DMS53 (cell line): ENCODE measurements around the gene POT1.
A peak's percentile ranks its signal among the peaks of the same experiment; 100 is the strongest.

ENCODE experiments used
- DNase-seq: peaks from one replicate; lab custom pipeline; 2025; lab: John Stamatoyannopoulos, UW

Gene POT1

DNA sequence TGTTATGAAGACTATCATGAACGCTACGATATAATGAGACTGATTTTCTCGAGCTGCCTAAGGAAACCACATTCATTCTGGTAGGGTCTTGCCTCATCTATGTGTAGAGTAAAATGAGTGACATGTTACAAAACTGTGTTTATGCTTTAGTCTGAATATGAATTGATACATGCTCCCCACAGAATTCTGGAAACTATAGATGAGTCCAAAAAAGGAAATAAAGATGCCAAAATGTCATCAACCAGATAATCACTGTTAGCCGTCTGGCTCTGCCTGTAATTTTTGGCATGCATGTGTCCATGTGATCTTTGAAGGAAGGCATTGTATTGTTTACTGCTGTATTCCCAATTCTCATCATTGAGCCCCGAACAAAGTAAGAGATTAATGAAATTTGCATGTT, 121.4 kb downstream of the POT1 start:
- DNase-seq, result no peak

DNA sequence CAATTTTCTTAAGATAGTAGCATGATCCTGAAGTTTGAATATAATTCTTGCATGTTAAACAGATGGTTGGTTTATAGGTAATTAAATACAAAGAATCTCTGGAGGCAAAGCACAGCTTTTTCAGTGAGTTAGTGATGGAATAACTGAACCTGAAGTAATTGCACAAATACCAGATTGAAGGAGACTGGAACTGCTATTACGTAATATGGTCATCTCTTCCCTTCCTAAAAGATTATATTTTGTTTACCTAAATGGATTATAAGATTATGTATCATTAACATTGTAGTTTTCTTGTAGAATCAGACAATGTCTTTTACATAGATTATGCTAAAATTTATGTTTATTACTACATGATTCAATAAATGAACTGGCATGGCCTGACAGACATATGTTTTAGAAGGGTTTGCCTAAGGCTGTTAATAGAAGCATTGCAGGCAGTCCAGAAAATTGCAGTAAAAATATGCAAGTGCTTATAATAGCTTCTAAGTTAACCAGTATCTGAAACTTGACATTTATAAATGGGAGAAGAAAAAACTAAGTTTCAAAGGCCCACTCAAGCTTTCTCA, 128.2 kb downstream of the POT1 start:
- no peak for DNase-seq

DNA sequence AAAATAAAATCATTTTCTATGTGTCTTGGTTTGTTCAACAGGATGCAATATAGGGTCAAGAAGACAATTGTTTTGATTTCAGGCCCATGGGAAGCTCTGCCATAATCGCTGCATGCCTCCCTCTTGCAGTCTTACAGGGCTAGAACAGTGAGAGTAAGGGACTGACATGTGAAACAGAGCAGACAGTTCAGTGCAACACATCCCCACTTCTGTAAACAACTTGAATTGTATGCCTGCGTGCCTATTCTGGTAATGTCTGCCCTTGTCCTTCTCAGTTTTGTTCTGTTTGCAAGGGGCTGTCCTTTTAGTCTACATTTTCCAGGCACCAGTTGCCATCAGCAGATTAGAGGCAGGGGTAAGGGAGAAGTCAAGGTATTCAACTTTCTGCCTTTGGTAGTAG, 129.2 kb downstream of the POT1 start:
- no peak for DNase-seq

DNA sequence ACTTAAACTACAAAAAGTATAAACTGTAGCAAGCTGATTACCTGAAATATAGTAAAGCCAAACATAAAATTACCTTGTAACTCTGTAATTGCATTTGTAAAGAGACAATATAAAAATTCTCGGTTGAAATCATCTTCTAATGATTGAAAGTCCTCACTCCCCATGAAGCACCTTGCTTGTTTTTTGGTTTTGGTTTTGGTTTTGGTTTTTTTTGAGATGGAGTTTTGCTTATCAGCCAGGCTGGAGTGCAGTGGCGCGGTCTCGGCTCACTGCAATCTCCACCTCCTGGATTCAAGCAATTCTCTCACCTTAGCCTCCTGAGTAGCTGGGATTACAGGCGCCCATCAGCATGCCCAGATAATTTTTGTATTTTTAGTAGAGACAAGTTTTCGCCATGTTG, 130.2 kb downstream of the POT1 start:
- peak; percentile 10 for DNase-seq

DNA sequence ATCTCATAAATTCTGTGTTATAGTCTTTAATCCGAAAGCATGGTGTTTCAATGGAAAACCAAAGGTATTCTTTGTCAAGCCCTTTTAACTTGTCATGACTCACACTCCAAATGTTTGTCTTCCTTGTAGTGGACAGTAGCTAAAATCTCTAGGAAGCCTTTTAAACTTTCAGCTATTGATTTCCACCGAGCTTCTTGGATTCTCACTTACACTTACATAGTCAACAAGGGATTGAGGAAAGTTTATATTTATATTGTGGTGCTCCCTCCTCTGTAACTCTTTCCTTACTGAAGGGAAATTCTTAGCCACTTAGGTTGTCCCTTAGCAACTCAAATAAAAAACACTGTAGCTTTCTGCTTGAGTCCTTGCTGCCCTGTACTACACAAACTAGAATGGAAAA, 132.9 kb downstream of the POT1 start:
- DNase-seq, result peak; percentile 74

DNA sequence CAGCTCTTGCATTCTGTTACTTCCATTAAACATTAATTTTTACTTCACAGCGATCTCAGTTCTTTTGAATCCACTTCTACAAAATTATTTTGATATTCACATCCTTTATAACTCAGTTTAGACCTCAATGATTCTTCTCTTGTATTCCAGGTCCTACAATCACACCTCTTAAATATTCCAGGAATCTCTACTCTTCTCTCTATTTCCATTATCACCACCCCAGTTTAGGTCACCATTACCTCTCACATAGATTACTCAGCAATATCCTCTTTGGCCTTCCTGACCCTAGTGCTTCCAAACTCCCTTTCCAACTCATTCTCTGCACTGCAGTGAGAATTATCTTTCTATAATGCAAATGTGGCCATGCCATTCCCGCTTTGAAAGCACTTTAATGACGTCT, 136.9 kb downstream of the POT1 start:
- no peak for DNase-seq

DNA sequence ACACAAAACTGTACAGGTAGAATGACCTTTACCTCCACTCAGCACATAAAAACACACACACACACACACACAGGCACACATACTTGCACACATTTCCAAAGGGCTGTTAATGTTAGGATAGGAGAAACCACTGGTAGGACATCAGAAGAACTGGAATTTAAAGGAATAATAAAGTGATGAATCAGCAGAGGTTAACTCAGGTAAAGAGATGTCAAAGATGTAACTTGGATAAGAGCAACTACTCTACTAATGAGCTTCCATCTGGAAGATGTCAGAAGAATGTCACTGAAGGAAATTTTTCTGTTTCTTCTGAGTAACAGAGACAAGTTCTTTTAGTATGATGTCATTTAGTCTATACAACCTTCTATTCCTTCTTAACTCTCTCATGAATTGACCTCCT, 137.6 kb downstream of the POT1 start:
- DNase-seq, result no peak

DNA sequence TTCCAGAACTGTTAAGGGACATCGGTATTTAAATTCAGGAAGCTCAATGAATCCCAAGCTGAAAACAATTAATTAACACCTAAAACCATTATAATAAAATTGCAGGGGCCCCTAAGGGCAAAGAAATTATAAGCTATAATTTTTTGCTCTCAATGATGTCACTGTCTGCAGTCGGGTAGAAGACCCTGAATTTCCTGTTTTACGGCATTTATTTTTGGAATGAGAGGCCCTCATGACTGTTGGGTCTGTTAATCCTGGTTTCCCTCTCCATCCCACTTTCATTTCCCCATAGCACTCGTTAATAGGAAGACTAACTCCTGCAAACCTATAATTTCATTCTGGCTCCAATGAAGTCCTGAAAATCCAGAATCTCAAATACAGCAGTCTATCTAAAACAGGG, 138.2 kb downstream of the POT1 start:
- peak; percentile 57 for DNase-seq

DNA sequence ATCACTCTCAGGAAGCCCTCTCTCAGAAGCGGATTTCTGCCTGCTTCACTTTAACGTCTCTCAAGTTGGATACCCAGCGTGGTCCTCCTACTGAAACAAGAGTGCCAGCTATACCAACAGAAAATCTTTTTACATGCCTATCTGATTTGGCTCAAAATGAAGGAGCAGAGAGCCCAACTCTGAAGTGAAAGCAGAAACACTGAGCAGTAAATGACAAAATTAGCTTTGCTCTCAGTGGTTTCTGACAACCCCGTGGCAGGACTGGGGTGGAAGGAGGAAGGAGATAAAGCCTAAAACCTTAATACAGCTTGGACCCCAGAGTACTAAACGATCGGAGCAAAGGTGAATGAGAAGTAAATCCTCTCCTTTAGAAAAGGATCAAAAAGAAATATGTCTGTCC, 139.0 kb downstream of the POT1 start:
- no peak for DNase-seq

DNA sequence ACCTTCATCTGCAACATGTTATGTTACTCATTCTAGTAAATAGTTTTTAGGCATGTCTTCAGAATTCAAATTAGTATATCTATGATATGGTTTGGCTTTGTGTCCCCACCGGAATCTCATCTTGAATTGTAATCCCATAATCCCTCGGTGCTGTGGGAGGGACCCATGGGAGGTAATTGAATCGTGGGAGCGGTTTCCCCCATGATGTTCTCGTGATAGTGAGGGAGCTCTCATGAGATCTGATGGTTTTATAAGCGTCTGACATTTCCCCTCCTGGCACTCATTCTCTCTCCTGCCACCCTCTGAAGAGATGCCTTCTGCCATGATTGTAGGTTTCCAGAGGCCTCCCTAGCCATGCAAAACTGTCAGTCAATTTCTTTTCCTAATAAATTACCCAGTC, 143.6 kb downstream of the POT1 start:
- DNase-seq, result no peak

DNA sequence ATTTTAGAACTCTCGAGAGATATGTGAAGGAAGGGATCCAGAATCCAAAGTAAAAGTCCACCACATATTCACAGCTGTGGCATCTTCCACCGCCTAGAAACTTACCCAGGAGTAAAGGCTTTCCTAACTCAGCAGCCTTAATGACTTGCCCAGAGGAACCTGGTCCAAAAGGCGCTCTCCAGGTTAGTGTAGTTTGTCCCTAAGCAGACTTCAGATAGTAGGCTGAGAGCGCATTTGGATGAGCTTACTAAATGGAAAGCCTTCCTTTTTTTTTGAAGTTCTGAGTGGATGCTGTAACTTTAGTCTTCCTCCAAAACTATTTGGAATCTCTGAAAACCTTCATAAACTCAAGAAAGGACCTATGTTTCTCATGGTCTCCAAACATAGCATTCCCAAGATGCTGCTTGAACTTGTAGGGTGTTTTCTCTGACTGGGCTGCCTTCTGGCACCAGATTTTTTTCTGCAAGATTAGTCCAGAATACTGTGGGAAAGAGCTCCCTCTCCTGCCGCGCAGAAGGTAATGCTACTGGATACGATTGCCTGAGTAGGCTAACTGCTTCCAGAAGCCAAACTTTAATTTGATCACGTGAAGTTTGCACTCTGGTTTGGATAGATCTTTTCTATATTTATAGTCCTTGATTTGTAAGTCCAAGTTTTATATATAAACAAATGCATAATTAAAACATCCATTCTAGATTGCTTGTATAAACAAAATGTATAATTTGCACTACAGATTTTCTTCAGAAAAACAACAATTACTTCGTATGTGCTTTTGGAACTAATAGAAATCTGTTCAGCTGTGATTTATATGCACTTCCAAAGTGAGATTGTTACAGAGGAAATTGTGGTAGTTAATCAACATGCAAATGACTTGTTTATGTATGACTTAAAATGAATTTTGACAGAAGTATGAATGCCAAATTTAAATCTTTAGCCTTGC, 144.5 kb downstream of the POT1 start:
- DNase-seq, result peak; percentile 86

DNA sequence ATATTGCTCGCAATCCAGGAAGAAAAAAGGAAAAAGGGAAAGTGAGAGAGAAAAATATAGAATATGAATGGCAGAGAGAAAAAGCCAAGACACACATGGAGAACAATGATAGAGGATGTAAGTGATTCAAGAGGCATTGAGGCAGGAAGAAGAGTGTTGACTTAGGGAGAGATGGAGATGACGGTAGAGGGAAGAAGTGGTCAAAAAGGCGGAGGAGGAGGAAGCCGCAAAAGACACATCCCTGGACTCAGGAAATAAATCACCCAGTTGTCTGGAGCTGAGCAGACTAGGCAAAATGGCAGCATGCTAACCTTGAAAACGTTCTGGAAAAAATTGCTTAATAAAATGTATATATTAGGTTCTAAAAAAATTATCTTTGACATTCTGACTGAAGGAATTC, 146.4 kb downstream of the POT1 start:
- DNase-seq, result peak; percentile 46

DNA sequence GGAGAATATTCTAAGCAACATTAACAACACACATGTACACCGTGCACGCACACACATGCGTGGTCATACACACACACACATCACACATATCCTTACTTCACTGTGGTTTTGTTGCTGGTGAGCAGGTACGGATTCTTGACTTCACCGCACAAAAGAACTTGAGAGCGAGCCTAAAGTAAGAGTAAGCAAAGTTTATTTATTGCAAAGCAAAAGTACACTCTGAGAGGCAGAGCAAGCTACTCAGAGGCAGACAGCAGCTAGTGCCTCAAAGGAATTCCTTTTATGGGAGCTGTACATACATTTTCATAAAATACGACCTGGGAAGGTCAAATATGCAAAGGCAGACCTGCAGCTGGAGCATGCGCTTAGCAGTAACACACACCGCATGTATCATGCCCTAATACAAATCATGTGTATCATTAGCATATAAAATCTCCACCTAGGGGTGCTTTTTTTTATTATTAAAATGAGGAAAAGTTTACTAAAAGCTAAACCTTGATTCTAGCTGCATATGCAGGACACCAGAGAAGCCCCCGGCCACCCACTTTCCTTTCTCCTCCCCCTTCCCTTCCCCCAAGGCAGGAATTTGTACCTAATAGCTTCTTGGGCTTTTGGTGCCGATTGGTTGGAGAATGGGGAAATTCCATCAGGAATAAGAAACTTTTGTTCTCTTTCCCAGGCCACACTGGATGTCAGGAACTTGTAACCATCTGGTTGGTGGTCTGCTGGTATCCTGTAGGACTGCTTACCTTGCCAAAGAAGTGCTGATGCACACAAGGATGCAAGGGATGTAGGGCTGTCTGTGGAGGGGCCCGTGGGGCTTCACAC, 147.5 kb downstream of the POT1 start:
- peak; percentile 20 for DNase-seq

DNA sequence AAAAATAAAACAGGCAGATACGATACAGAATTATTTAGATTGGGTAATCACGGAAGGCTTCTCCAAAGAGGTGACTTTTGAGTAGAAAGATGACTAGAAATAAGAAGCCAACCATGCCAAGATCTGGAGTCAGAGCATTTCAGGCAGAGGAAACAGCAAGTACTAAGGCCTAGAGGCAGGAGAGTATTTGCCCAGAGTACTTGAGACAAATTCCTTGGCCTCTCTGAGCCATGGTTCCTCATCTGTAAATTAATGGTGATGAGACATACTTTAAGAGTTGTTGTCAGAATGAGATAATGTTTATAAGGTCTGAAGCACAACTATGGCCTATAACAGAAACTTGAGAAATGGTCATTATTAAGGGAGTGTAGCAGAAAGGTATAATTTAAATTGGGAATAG, 148.2 kb downstream of the POT1 start:
- peak; percentile 60 for DNase-seq

DNA sequence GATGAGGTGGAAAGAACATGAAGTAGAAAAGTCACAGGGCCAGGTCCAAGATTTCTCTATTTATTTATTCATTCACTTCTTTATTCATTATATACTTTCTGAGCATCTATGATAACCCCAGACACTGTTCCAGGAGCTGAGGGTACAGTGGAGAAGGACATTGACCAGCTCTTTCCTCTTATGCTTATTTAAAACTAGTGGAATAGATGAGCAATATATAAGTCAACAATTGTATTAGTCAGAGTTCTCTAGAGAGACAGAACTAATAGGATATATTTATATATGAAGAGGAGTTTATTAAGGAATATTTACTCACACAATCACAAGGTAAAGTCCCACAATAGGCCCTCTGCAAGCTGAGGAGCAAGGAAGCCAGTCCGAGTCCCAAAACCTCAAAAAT, 149.0 kb downstream of the POT1 start:
- peak; percentile 64 for DNase-seq

DNA sequence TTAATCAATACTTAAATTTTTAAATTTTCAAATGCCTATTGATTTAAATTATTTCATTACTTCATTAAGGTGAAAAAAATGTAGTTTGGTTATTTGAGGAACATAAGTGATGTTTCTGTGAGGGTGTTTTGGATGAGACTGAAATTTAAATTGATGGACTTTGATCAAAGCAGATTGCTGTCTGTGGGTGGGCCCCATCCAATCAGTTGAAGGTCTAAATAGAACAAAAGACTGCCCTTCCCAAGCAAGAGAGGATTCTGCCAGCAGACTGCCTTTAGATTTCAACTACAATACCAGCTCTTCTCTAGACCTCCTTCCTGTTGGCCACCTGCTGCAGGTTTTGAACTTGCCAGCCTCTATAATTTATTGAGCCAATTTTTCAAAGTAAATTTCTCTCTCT, 149.6 kb downstream of the POT1 start:
- DNase-seq, result peak; percentile 31

DNA sequence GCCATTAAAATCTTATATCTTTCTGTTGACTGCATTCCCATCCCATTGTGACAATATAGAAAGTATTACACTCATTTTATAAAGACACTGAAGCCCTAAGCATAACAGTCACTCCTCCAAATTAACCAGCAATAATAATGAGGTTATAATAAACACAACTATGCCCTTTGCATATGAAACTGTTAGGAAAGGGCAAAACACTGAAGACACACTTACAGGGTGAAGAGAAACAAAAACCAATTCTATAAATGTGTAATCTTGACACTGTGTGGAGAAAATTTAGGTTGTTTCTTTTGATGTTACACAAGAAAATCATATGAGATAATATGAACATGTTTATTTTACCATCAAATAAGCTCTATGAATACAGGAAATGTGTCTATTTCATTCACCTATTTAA, 150.0 kb downstream of the POT1 start:
- no peak for DNase-seq

DNA sequence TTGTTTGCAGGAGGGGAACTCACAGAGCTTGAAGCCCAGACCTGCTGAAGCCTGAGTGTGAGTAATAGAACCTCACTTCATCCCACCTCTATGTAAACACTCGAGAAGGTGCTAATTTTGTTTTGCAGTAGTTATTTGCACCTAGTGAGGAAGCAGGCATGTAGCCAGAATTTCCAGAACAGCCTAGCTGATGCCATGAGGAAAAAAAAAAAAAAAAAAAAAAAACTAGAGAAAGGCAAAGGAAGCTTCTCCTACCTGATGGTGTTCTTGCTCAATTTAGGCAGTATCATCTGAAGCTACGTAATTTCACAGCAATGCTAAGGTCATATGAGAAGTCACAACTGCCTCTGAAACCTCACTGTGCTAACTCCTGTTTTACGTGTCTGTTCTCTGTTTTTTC, 150.4 kb downstream of the POT1 start:
- DNase-seq, result peak; percentile 97

DNA sequence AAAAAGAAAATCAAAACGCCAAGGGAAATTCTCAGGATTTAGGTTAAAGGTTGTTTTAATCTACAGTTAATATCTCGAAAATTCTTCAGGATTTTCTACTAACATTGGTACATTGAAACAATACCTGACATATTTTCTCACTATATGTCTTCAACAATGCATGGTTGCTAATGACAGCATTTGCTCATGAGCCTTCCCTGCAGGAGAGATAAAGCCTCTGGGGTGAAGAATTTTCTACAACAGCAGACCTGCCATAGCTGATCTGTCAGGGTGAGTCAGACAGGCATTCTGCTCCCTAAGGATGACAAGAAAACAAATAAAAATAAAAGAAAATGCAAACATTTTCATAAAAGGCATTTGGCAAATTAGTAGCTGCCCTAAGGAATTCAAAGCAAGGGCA, 152.4 kb downstream of the POT1 start:
- peak; percentile 67 for DNase-seq

DNA sequence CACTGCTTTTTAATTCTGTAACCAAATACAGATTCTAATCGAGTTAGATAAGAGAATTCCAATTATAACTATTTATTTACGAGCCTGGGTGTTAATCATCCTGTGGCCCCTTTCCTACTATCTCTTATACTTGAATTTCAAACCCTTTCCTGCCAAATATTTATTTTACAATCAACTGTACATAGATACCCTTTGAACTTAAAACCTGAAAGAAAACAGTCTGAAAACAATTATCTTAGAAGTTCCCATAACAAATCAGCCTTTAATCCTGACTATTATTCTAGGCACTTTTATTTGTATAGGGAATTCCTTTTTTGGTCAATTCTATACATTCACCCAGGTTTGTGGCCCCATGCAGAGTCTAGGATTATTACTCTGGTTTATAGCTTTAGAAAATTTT, 153.5 kb downstream of the POT1 start:
- peak; percentile 78 for DNase-seq

DNA sequence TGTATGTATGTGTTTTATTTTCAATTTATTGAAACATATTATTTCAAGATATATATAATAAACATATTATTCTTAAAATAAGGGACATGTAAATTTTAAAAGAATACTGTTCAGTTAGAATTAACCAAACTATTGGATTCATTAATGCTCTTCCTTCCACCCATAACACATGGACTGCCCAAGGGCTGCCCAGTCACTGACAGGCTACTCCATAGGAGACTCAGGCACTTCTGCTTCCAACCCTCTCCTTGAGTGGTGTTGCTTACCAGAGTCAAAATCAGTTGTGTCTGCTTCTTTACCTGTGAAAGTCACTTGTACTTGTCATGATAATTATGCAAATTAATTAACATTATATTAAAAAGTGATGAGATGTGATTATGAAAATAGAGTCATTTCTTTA, 154.2 kb downstream of the POT1 start:
- DNase-seq, result peak; percentile 67

DNA sequence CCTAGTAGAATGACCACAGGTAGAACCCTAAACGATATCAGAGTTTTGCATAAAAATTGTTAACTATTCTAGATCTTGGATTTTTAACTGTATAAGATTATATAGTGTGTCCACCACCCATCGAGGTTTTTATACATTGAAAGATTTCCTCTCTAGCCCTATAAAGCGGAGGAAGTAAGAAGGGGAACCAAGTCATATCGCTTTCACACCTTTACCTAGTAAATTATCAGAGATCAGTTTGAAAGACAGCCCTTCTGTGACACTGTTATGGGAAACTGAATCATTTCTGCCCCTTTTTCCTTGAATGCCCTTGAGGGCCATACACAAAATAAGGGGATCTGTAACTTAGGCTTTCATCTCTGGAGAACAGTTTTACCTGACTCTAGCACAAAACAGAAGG, 155.7 kb downstream of the POT1 start:
- DNase-seq, result no peak

DNA sequence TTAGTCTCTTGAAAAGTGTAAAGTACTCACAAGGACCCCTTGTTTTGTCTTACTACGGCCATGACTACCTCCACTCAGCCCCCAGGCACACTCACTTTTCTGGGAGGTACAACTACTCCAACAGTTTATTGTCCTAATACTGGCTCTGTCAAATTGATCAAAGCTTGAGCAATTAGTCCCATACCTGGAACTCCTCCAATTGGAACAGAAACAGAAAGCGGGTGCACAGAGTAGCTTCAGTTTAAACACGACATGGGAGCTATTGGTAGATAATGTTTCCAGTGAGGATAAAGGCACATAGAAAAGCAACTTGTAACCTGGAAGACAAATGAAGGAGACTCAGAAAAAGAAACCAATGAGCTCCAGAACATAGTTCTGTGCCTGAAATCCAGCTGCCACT, 156.3 kb downstream of the POT1 start:
- no peak for DNase-seq
